HAP-1 (cell line): ENCODE data around the gene SHISA9.

Source experiments
- DNase-seq, 2 experiments: peaks; one replicate each; pipeline ENCODE4 v3.0.0-alpha.2; 2016 to 2020; ENCODE audit warnings: low spot score in 2 of 2
- H3K27me3 ChIP-seq: fragments of 250-450 bp; sonication (Bioruptor Pico); 2 replicates; pipeline ENCODE4 v1.5.1; 2020; ENCODE audit warnings: low read depth, mild to moderate bottlenecking, moderate library complexity
- H3K36me3 ChIP-seq: fragments of 250-450 bp; sonication (Bioruptor Pico); replicated peaks from 2 replicates; pipeline ENCODE4 v1.5.1; 2020; ENCODE audit warnings: mild to moderate bottlenecking
- H3K4me1 ChIP-seq: fragments of 250-450 bp; sonication (Bioruptor Pico); 2 replicates; pipeline ENCODE4 v1.5.1; 2020; ENCODE audit warnings: mild to moderate bottlenecking
- H3K4me3 ChIP-seq: fragments of 250-450 bp; sonication (Bioruptor Pico); 2 replicates; pipeline ENCODE4 v1.5.1; 2020; ENCODE audit warnings: mild to moderate bottlenecking, moderate library complexity
- H3K9me3 ChIP-seq: fragments of 250-450 bp; sonication (Bioruptor Pico); 2 replicates; pipeline ENCODE4 v1.5.1; 2020; ENCODE audit warnings: mild to moderate bottlenecking, moderate library complexity
- in situ Hi-C: fragments of 300-500 bp; cut with MboI; formaldehyde crosslinking; loops from 3 replicates; pipeline ENCODE4 v1.14.3; 2020; ENCODE audit warnings: low sequenced_read_pairs, inconsistent platforms, mixed read lengths

SHISA9 gene

DNA sequence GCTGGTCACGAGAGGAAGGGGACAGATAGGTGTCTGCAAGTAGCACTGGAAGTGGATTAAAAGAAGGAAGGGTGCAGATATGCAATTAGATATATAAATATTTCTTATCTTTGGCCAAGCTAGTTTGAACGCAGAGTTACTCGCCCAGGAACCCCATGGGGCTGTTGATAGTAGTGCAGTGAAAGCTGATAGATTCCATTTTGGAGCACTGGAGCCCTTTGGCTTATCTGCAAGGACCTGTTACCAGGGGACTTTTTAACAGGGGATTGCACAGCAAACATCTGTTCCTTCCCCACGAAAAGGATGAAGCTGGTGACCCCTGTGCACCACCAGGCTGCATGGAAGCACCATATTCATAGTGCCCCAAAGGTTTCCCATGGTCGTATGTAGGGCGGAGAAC, 218.7 kb downstream of the SHISA9 start:
- no peaks in the 10 kb centered on the region for H3K9me3 ChIP-seq
- no peaks in the 10 kb centered on the region for H3K27me3 ChIP-seq
- no peak overlapping the region for H3K4me3 ChIP-seq
- no peaks in the 10 kb centered on the region for H3K36me3 ChIP-seq
- DNase-seq: no peak
- no peaks in the 10 kb centered on the region for H3K4me1 ChIP-seq
- in situ Hi-C loops: no loop called here

DNA sequence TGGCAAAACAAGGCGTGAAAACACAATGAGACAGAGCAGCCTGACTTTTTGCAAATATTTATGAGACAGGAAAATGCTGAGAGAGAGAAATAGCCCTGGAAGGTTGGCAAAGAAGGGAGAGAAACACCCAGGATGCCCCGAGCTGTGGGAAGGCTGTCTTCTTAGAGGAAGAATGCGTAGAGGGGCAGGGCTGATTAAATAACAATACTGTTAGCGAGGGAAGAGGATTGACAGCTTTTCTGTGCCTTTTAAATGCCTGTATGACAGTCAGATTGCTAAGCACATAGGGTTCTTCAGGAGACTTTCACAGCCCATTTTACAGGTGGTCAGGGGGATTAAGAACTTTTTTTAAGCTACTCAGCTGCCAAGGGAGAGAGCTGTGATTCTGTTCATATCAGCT, 219.2 kb downstream of the SHISA9 start:
- Histone ChIP-seq H3K27me3 (no peaks in the 10 kb centered on the region), H3K9me3 (no peaks in the 10 kb centered on the region), H3K4me1 (no peaks in the 10 kb centered on the region), H3K4me3 (no peak overlapping the region), H3K36me3 (no peaks in the 10 kb centered on the region)
- in situ Hi-C loops: no loop called here
- no peak for DNase-seq

DNA sequence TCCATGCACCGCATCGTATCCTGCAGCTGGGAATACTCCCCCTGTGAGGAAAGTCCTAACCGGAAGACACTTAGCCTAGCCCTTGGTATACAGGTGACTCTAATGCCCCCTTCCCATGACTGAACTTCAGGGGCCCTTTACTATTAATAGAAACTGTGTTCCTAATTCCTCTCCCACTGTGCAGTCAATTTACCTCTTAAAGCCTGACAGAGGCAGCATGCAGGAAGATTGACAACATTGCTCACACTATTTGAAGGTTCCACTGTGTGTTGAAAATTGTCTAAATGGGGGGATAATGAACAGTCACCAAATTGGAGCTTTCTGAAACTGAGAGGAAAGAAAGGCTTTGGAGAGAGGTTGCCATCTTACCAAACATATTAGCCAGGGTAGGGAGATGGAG, 222.6 kb downstream of the SHISA9 start:
- no peaks in the 10 kb centered on the region for H3K4me1 ChIP-seq
- in situ Hi-C loops: no loop called here
- no peaks in the 10 kb centered on the region for H3K27me3 ChIP-seq
- H3K4me3 ChIP-seq: no peak overlapping the region
- no peaks in the 10 kb centered on the region for H3K9me3 ChIP-seq
- DNase-seq: no peak
- H3K36me3 ChIP-seq: no peaks in the 10 kb centered on the region

DNA sequence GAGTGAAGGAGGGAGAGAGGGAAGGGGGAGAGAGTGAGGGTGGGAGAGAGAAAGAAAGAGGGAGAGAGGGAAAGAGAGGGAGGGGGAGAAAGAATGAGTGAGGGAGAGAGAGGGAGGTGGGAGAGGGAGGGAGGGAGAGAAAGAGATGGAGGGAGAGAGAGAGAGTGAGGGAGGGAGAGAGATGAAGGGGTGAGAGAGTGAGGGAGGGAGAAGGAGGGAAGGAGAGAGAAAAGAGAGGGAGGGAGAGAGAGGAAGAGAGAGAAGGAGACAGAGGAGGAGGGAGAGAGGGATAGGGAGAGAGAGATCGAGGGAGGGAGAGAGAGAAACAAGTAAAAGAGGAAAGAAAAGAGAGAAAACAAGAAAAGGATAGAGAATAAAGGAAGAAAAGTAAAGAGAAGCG, 225.7 kb downstream of the SHISA9 start:
- in situ Hi-C loops: no loop called here
- Histone ChIP-seq H3K4me3 (no peak overlapping the region), H3K27me3 (no peaks in the 10 kb centered on the region), H3K4me1 (no peaks in the 10 kb centered on the region), H3K36me3 (no peaks in the 10 kb centered on the region), H3K9me3 (no peaks in the 10 kb centered on the region)
- DNase-seq: no peak

DNA sequence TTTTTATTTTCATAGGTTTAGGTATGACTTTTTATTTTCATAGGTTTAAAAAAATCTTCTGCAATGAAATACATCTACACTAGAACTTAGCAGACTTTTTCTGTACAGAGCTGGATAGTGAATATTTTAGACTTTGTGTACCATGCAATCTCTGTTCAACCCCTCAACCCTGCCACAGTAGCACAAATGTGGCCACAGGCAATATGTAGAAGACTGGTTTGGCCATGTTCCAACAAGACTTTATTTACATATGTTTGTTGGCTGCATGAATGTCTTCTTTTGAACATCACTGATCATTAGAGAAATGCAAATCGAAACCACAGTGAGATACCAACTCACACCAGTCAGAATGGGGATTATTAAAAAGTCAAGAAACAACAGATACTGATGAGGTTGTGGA, 229.2 kb downstream of the SHISA9 start:
- Histone ChIP-seq H3K4me3 (no peak overlapping the region), H3K36me3 (no peaks in the 10 kb centered on the region), H3K27me3 (no peaks in the 10 kb centered on the region), H3K9me3 (peaks cover 2% of the 10 kb centered on the region; the same call in 1 of the 2 replicates), H3K4me1 (no peaks in the 10 kb centered on the region)
- no peak for DNase-seq
- in situ Hi-C loops: no loop called here

DNA sequence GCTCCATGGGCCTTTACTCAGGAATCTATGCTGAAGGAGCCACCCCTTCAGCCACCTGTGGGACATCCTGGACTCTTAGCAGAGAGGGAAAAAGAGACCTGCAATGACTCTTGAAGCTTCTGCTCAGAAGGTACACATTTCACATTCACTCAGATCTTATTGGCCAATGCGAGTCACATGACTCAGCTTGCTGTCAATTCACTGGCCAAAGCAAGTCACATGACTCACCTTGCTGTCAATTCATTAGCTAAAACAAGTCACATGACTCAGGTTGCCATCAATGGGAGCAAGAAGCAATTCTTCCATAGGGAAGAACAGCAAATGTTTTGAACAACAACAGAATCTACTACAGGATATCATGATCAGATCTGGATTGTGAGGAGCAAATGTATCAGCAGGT, 233.4 kb downstream of the SHISA9 start:
- no peaks in the 10 kb centered on the region for H3K27me3 ChIP-seq
- H3K4me3 ChIP-seq: no peak overlapping the region
- no peak for DNase-seq
- H3K4me1 ChIP-seq: no peaks in the 10 kb centered on the region
- in situ Hi-C loops: no loop called here
- no peaks in the 10 kb centered on the region for H3K36me3 ChIP-seq
- peaks cover 2% of the 10 kb centered on the region; the same call in 1 of the 2 replicates for H3K9me3 ChIP-seq

DNA sequence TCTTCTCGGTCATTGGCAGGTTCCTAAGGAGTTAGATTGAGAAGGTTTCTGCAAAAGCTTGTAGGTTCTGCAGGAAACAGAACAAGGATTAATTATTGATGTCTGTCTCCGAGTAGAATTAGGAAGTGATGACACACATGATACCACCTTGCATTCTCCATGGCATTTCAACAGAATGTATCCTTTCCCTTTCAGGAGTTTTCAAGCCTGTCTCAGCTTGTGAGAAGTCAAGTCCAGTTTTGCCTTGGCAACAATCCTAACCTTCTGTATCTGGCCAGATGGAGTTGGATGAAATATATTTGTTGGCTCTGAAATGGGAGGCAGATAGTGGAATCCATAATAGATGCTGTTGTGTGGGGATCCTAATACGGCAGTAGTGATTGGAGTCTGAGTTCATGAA, 235.5 kb downstream of the SHISA9 start:
- Histone ChIP-seq H3K27me3 (no peaks in the 10 kb centered on the region), H3K36me3 (no peaks in the 10 kb centered on the region), H3K4me3 (no peak overlapping the region), H3K4me1 (no peaks in the 10 kb centered on the region), H3K9me3 (peaks cover 4% of the 10 kb centered on the region; the same call in 1 of the 2 replicates)
- no peak for DNase-seq
- in situ Hi-C loops: no loop called here

DNA sequence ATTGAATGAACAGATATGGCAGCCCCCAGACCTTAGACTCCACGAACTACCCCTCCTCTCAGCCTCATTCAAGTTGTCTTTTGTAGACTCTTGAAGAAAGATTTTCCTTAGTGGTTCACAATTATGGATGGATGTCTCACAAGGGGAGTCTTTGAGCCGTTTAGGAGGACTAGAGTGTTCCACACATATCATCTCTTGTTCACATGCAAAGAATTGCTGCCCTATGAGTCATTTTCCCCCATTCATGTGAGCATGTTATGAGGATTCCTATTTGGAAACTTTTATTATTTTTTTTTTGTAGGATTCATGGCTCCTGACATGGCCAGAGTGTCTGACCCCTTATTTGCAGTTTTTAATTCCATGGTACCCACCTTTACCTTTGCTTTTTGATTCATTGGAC, 237.1 kb downstream of the SHISA9 start:
- Histone ChIP-seq H3K36me3 (no peaks in the 10 kb centered on the region), H3K9me3 (peaks cover 4% of the 10 kb centered on the region; the same call in 1 of the 2 replicates), H3K27me3 (no peaks in the 10 kb centered on the region), H3K4me1 (no peaks in the 10 kb centered on the region), H3K4me3 (no peak overlapping the region)
- no peak for DNase-seq
- in situ Hi-C loops: no loop called here

DNA sequence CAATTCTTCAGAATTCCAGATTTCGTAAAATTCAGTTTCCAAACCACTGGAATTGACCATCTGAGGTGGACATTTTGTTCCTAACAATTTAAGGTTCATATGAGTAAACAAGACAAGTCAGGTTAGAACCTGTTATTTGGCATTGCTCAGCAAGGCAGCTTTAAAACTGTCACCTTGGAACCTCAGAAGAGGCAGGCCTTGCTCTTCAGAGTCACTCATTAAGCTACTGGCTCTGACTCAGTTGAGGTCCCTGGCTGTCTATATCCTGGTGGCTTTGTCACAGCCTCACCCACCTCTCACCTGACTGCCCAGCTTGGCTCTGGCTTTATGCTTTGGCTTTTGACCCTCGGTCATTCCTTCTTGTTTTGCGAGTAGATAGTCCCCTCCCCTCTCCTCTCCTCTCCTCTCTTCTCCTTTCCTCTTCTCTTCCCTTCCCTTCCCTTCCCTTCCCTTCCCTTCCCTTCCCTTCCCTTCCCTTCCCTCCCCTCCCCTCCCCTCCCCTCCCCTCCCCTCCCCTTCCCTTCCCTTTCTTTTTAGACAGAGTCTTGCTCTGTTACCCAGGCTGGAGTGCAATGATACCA, 238.4 kb downstream of the SHISA9 start:
- H3K9me3 ChIP-seq: 0 out of 2 replicates have a peak, but pooled peaks cover 2% of the 10 kb centered on the region
- in situ Hi-C loops: no loop called here
- H3K36me3 ChIP-seq: no peaks in the 10 kb centered on the region
- no peaks in the 10 kb centered on the region for H3K4me1 ChIP-seq
- H3K27me3 ChIP-seq: no peaks in the 10 kb centered on the region
- DNase-seq: no peak
- H3K4me3 ChIP-seq: no peak overlapping the region

DNA sequence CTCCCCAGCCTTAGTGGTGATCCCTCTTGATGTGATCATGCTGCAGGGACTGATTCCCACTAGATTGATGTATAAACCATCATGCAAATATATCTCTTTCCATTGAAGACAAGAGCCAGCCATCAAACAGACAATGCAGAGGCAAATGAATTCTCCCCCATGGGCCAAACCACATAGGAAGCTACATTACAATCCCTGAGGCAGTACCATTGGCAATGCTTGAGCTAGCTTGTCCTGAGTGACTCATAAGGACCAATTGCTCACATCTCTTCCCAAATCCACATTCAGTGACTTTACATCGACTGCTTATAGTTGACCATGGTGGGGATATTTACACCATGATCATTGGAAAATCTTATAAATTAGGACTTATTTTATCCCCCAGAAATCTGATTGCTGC, 242.2 kb downstream of the SHISA9 start:
- no peak overlapping the region for H3K4me3 ChIP-seq
- H3K36me3 ChIP-seq: no peaks in the 10 kb centered on the region
- H3K27me3 ChIP-seq: no peaks in the 10 kb centered on the region
- 0 out of 2 replicates have a peak, but pooled peaks cover 2% of the 10 kb centered on the region for H3K9me3 ChIP-seq
- in situ Hi-C loops: no loop called here
- H3K4me1 ChIP-seq: no peaks in the 10 kb centered on the region
- DNase-seq: no peak

DNA sequence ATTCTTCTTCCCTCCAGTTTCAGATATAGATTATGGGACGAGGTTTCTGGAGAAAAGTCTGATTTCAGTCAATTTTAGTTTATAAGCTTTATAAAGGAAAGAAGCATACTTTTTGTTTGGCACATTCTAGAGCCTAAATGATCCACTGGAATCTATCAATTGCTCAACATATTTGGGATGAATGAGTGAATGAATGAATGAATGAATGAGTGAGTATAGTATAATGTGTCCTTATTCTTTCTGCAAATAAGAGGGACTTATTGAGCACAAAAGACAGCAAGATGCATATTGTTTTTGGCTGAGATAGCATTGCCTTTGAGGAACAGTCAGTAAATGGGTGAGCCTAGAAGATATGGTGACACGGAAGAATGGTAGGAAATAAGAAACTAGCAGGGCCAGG, 245.4 kb downstream of the SHISA9 start:
- H3K36me3 ChIP-seq: no peaks in the 10 kb centered on the region
- in situ Hi-C loops: no loop called here
- no peak overlapping the region for H3K4me3 ChIP-seq
- H3K27me3 ChIP-seq: no peaks in the 10 kb centered on the region
- no peaks in the 10 kb centered on the region for H3K4me1 ChIP-seq
- DNase-seq: no peak
- H3K9me3 ChIP-seq: no peaks in the 10 kb centered on the region

DNA sequence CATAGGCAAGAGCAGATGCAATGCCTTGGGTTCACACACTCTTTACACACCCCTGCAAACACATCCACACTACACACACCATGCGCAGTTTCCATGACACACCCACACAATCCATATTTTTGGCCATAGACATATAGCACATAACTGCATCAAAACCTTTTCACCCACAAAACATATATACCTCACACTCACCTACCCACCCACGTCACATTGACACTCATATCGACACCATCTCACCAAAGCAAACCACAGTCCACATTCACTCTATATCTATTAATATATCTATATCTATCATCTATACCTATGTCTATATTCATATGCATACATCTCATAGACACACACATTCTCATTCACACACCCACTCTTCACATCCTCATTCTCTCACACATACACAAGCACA, 246.9 kb downstream of the SHISA9 start:
- no peaks in the 10 kb centered on the region for H3K27me3 ChIP-seq
- H3K4me1 ChIP-seq: no peaks in the 10 kb centered on the region
- no peaks in the 10 kb centered on the region; the same call in 1 of the 2 replicates for H3K9me3 ChIP-seq
- DNase-seq: no peak
- H3K36me3 ChIP-seq: no peaks in the 10 kb centered on the region
- in situ Hi-C loops: no loop called here
- H3K4me3 ChIP-seq: no peak overlapping the region

DNA sequence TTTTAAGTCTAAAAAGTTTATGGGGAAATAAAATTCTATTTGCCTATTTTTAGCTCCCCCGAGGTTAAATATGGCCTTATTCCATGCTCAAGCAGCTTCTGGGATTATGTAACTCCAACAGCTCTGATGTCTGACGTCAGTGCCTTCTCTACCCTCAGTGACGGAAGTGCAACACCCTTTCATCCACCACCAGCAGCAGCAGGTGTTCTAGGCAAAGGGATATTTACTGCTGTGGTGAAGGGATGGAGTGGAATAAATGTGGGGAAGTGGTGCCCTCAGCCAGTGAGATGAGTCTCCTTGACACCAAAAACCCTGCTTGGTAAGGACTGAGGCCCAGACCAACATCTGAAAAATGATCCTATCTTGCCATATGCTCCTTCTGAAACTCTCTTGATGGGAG, 247.4 kb downstream of the SHISA9 start:
- Histone ChIP-seq H3K27me3 (no peaks in the 10 kb centered on the region), H3K4me3 (no peak overlapping the region), H3K36me3 (no peaks in the 10 kb centered on the region), H3K9me3 (no peaks in the 10 kb centered on the region; the same call in 1 of the 2 replicates), H3K4me1 (no peaks in the 10 kb centered on the region)
- DNase-seq: no peak
- in situ Hi-C loops: no loop called here

DNA sequence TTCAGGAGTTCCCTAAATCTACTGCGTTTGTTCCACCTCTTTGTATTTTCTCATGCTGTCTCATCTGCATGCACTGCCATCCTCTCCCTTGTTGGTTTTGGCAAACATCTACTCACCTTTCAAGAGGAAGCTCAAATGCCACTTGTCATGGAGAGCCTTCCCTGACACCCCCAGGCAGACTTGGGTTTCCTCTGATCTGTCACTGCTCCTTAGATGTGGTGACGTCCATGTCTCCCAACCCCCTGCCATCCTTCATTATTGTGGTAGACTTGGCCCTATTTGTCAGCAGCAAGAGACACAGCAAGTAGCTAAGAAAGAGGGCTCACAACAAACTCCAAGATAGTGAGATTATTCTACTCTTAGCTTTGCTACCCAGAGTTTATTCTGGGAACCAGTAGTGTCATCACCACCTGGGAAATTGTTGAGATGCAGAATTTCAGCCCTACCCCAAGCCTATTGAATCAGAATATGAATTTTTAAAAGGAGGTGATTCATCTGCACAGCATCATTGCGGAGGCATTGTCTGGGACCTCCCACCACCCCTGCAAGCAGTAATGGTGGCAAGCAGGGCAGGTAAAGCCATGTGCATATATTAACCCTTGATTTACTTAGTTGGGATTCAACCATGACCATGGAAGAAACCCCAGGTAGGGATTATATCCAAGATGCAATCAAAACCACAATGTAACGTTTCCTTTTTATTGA, 248.9 kb downstream of the SHISA9 start:
- DNase-seq: no peak
- no peaks in the 10 kb centered on the region for H3K27me3 ChIP-seq
- in situ Hi-C loops: no loop called here
- no peaks in the 10 kb centered on the region; the same call in 1 of the 2 replicates for H3K9me3 ChIP-seq
- H3K4me1 ChIP-seq: no peaks in the 10 kb centered on the region
- no peak overlapping the region for H3K4me3 ChIP-seq
- no peaks in the 10 kb centered on the region for H3K36me3 ChIP-seq
